DOHH2 (cell line): Measurements from ENCODE around the gene LSP1.

ENCODE experiments used
- H3F3A ChIP-seq: fragments of 200-600 bp; sonication (generic), shearing (Covaris generic); 2 replicates; pipeline ENCODE4 v1.6.0; 2016; ENCODE audit warnings: antibody characterized with exemption, mild to moderate bottlenecking; ENCODE audit not compliant: control insufficient read depth, insufficient read depth
- H3K27ac ChIP-seq: fragments of 200-600 bp; sonication (generic); 2 replicates; pipeline ENCODE4 v1.5.1; 2014; ENCODE audit warnings: low read depth, mild to moderate bottlenecking, low read length, moderate library complexity
- H3K27me3 ChIP-seq: fragments of 200-600 bp; sonication (generic); 2 replicates; pipeline ENCODE4 v1.6.1; 2014; ENCODE audit warnings: mild to moderate bottlenecking, low read length, mixed read lengths; ENCODE audit not compliant: control insufficient read depth
- H3K36me3 ChIP-seq: fragments of 200-600 bp; sonication (generic); 2 replicates; pipeline ENCODE4 v1.6.1; 2014; ENCODE audit warnings: mild to moderate bottlenecking, low read length, moderate library complexity, mixed read lengths; ENCODE audit not compliant: control insufficient read depth
- H3K4me1 ChIP-seq: fragments of 200-600 bp; sonication (generic); 2 replicates; pipeline ENCODE4 v1.6.1; 2014; ENCODE audit warnings: mild to moderate bottlenecking, low read length, mixed read lengths; ENCODE audit not compliant: control insufficient read depth
- H3K4me2 ChIP-seq: fragments of 200-600 bp; sonication (generic); 2 replicates; pipeline ENCODE4 v1.6.0; 2014; ENCODE audit warnings: mild to moderate bottlenecking, low read length, moderate library complexity
- H3K4me3 ChIP-seq: fragments of 200-600 bp; sonication (generic); 2 replicates; pipeline ENCODE4 v1.5.1; 2014; ENCODE audit warnings: mild to moderate bottlenecking, low read length, mixed read lengths
- H3K79me2 ChIP-seq: fragments of 200-600 bp; sonication (generic); 2 replicates; pipeline ENCODE4 v1.6.1; 2014; ENCODE audit warnings: mild to moderate bottlenecking, low read length, mixed read lengths; ENCODE audit not compliant: control insufficient read depth
- H3K9me2 ChIP-seq: fragments of 200-600 bp; sonication (generic); replicated peaks from 2 replicates; pipeline ENCODE4 v1.6.1; 2014; ENCODE audit warnings: mild to moderate bottlenecking, low read length, mixed read lengths; ENCODE audit not compliant: control insufficient read depth
- H3K9me3 ChIP-seq: fragments of 200-600 bp; sonication (generic); 2 replicates; pipeline ENCODE4 v1.6.1; 2014; ENCODE audit warnings: antibody characterized with exemption, low read length, mixed read lengths; ENCODE audit not compliant: control insufficient read depth, insufficient read depth
- H4K20me1 ChIP-seq: fragments of 200-600 bp; sonication (generic); 2 replicates; pipeline ENCODE4 v1.6.0; 2014; ENCODE audit warnings: low read depth, mild to moderate bottlenecking, antibody characterized with exemption, low read length, moderate library complexity; ENCODE audit not compliant: control insufficient read depth, insufficient read depth
- CTCF ChIP-seq: fragments of 200-600 bp; sonication (generic); IDR thresholded peaks from one replicate; pipeline ENCODE4 v1.5.1; 2014; ENCODE audit warnings: antibody characterized with exemption, mild to moderate bottlenecking, low read depth, low read length; ENCODE audit not compliant: poor library complexity, severe bottlenecking
- EZH2phosphoT487 ChIP-seq: fragments of 200-600 bp; sonication (generic); IDR thresholded peaks from 2 replicates; pipeline ENCODE4 v1.6.1; 2017; ENCODE audit warnings: borderline replicate concordance, mild to moderate bottlenecking, antibody characterized with exemption, low read length, moderate library complexity, mixed read lengths

LSP1 gene

GRCh38 chr11:1924646-1925372, 71.9 kb downstream of the LSP1 start:
- H3K27me3 ChIP-seq: no peaks in the 10 kb centered on the region
- no peak overlapping the region for H3K27ac ChIP-seq
- H3K4me2 ChIP-seq: no peak overlapping the region
- no peaks in the 10 kb centered on the region for H3K4me1 ChIP-seq
- no peaks in the 10 kb centered on the region for H3K9me2 ChIP-seq
- no peaks in the 10 kb centered on the region for H3K9me3 ChIP-seq
- H4K20me1 ChIP-seq: no peaks in the 10 kb centered on the region
- H3F3A ChIP-seq: no peaks in the 10 kb centered on the region
- no peaks in the 10 kb centered on the region for H3K36me3 ChIP-seq
- TF ChIP-seq CTCF: no peak
- TF ChIP-seq EZH2phosphoT487: no peak
- H3K79me2 ChIP-seq: no peaks in the 10 kb centered on the region
- no peak overlapping the region for H3K4me3 ChIP-seq

- Histone ChIP-seq H3K36me3 (no peaks in the 10 kb centered on the region), H3K4me3 (no peak overlapping the region), H3K27ac (no peak overlapping the region), H3K4me2 (no peak overlapping the region), H3K27me3 (no peaks in the 10 kb centered on the region), H3K9me2 (no peaks in the 10 kb centered on the region), H4K20me1 (no peaks in the 10 kb centered on the region), H3F3A (no peaks in the 10 kb centered on the region), H3K4me1 (no peaks in the 10 kb centered on the region), H3K79me2 (no peaks in the 10 kb centered on the region), H3K9me3 (no peaks in the 10 kb centered on the region)
- TF ChIP-seq EZH2phosphoT487: no peak
- no peak for TF ChIP-seq CTCF
Measured at GRCh38 chr11:1925373-1926155, 72.7 kb downstream of the LSP1 start.

- Histone ChIP-seq H3K9me3 (no peaks in the 10 kb centered on the region), H3K27ac (no peak overlapping the region)
Measured at GRCh38 chr11:1926156-1927025, 73.5 kb downstream of the LSP1 start.

More at GRCh38 chr11:1926156-1927025, 73.5 kb downstream of the LSP1 start:
- Histone ChIP-seq H3K4me3 (no peak overlapping the region), H3K79me2 (no peaks in the 10 kb centered on the region), H4K20me1 (no peaks in the 10 kb centered on the region), H3K9me2 (no peaks in the 10 kb centered on the region), H3K4me1 (no peaks in the 10 kb centered on the region), H3K27me3 (no peaks in the 10 kb centered on the region), H3F3A (no peaks in the 10 kb centered on the region), H3K36me3 (no peaks in the 10 kb centered on the region), H3K4me2 (no peak overlapping the region)
- TF ChIP-seq EZH2phosphoT487 (no peak), CTCF (no peak)
